ENCODE measurements around the gene MALSU1. TPM values are rescaled to one million over a fixed set of nuclear protein-coding genes. Genes with fewer than 3 reads are reported as not detected.

Gene MALSU1
- total RNA-seq: 35.9 and 45.1 TPM in 2 replicates

DNA sequence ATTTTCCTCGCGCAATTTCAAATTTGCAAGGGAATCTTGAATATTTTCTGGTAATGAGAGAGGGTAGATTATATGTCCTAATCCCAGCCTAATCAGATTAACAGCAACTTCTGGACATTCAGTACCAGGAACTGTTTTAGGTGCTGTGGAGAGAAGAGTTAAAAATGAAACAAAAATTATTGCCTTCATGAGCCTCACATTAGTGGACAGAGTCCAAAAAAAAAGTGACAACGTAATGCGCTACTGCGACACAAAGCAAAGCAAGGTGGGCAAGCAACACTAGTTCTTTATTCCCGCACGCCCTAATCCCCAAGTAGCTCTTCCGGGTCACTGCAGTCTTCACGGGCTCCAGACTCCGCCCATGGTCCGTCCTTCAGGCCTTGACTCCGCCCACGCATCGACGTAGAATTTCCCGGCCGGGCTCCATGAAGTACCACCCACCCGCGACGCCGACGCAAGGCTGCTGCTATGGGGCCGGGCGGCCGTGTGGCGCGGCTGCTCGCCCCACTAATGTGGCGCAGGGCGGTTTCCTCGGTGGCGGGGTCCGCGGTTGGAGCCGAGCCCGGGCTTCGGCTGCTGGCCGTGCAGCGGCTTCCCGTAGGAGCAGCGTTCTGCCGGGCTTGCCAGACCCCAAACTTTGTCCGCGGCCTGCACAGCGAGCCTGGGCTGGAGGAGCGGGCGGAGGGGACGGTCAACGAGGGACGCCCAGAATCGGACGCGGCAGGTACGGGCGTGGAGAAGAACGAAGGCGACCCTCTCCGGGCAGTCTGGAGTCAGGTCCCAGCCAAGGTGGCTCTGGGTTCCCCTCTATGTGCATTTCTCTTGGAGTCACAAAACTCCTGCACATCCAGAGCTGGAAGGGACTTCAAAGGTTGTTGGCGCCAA is at the start of gene MALSU1:
Gene MALSU1, plus strand, starts transcription at position 455 of the 885 bp plus-strand sequence. Its CDS starts 14 bp downstream, at position 469.

Other genes with a start within 250 kb of the MALSU1 start
- 30.7 and 35.1 TPM in 2 replicates for gene KLHL7, start 193.6 kb upstream of the MALSU1 start, total RNA-seq
- gene NUP42, start 117.3 kb upstream of the MALSU1 start, total RNA-seq: 26.5 and 36.4 TPM in 2 replicates
- 0.33 and 0.57 TPM in 2 replicates for gene GPNMB, start 52.6 kb upstream of the MALSU1 start, total RNA-seq
- gene IGF2BP3, start 171.2 kb downstream of the MALSU1 start, total RNA-seq: 111 and 128 TPM in 2 replicates
- 40.8 and 51.4 TPM in 2 replicates for gene TRA2A, start 232.6 kb downstream of the MALSU1 start, total RNA-seq

Measured in vein endothelial cell (primary cell).